HCT116 (cell line): ENCODE data around the gene MYOZ2. TPM values are rescaled to one million over a fixed set of nuclear protein-coding genes. Genes with fewer than 3 reads are reported as not detected.
A peak's percentile ranks its signal among the peaks of the same experiment; 100 is the strongest.

Experiments
- ATAC-seq: fragments of 200-7000 bp; cut with Tn5 transposase; 2 replicates; pipeline ENCODE4 v1.9.1; 2020; ENCODE audit warnings: mild to moderate bottlenecking, moderate library complexity
- BruUV-seq: library from RNA; stranded (reverse); fragments of 400-500 nt; replicated peaks from 2 replicates; lab custom pipeline; 2021; lab: Mats Ljungman, UMichigan
- CTCF ChIA-PET: fragments of 300-600 bp; sonication (Branson Sonifier 250); formaldehyde crosslinking; loops from one replicate; lab custom pipeline; 2021; ENCODE audit warnings: antibody characterized with exemption; lab: Charles Lee
- POLR2A ChIA-PET: fragments of 300-600, 350-600 bp; sonication (Branson Sonifier 250); formaldehyde crosslinking; loops from one replicate; lab custom pipeline; 2021; ENCODE audit warnings: antibody characterized with exemption; lab: Charles Lee
- RAD21 ChIA-PET, 2 experiments: fragments of 300-600 bp; sonication (Branson Sonifier 250); formaldehyde crosslinking; loops; one replicate each; lab custom pipeline; 2023; ENCODE audit warnings: low total read pairs in 2 of 2; ENCODE audit not compliant: uncharacterized antibody in 2 of 2, unreplicated experiment in 2 of 2, low non-redundant PET in 1 of 2; lab: Charles Lee
- DNase-seq: peaks from one replicate; pipeline ENCODE4 v3.0.0-alpha.2; 2010; ENCODE audit warnings: low read depth, low spot score
- H2AFZ ChIP-seq: fragments of 200-600 bp; shearing (Covaris generic), sonication (generic); 2 replicates; pipeline ENCODE4 v1.6.1; 2017; ENCODE audit warnings: low read depth, mixed run types, mixed read lengths, antibody characterized with exemption, low read length; ENCODE audit not compliant: poor library complexity, severe bottlenecking
- H3K27ac ChIP-seq: 2 replicates; pipeline ENCODE4 v1.5.1; 2012; ENCODE audit warnings: low read depth, low read length
- H3K27me3 ChIP-seq: fragments of 200-600 bp; sonication (generic); 2 replicates; pipeline ENCODE4 v1.6.1; 2016; ENCODE audit warnings: mixed run types, low read length, mixed read lengths; ENCODE audit not compliant: insufficient read depth
- H3K36me3 ChIP-seq, 2 experiments: fragments of 200-500 bp in 1 of 2; fragments of 200-600 bp in 1 of 2; sonication (Bioruptor generic) in 1 of 2; sonication (generic) in 1 of 2; 2 replicates each; pipeline versions ENCODE4 v1.5.1 to v1.6.1; 2014 to 2016; ENCODE audit warnings: low read length in 2 of 2, inconsistent platforms in 1 of 2, mixed read lengths in 1 of 2, mixed run types in 1 of 2; ENCODE audit not compliant: insufficient read depth in 2 of 2, control insufficient read depth in 1 of 2
- H3K4me1 ChIP-seq, 2 experiments: fragments of 200-600 bp in 1 of 2; sonication (generic) in 1 of 2; 2 replicates each; pipeline versions ENCODE4 v1.5.1 to v1.6.1; 2012 to 2017; ENCODE audit warnings: low read length in 2 of 2, inconsistent platforms in 1 of 2, mild to moderate bottlenecking in 1 of 2, mixed read lengths in 1 of 2, mixed run types in 1 of 2, moderate library complexity in 1 of 2; ENCODE audit not compliant: insufficient read depth in 2 of 2, control insufficient read depth in 1 of 2
- H3K4me2 ChIP-seq: fragments of 200-600 bp; sonication (generic); 2 replicates; pipeline ENCODE4 v1.6.1; 2017; ENCODE audit warnings: mixed run types, low read length, mixed read lengths
- H3K4me3 ChIP-seq, 2 experiments: fragments of 200-600 bp in 1 of 2; sonication (generic) in 1 of 2; replicated peaks in 1 of 2; 2 replicates each; pipeline ENCODE4 v1.5.1; 2011 to 2016; ENCODE audit warnings: low read length in 2 of 2, control low read depth in 1 of 2, low read depth in 1 of 2, mild to moderate bottlenecking in 1 of 2, mixed read lengths in 1 of 2, mixed run types in 1 of 2
- H3K79me2 ChIP-seq: fragments of 200-600 bp; sonication (generic); 2 replicates; pipeline ENCODE4 v1.6.1; 2017; ENCODE audit warnings: mild to moderate bottlenecking, mixed run types, low read length, moderate library complexity, mixed read lengths; ENCODE audit not compliant: insufficient read depth
- H3K9ac ChIP-seq: fragments of 200-600 bp; sonication (generic); 2 replicates; pipeline ENCODE4 v1.6.1; 2016; ENCODE audit warnings: low read length, mixed read lengths
- H3K9me2 ChIP-seq: fragments of 200-600 bp; sonication (generic), shearing (Covaris generic); 2 replicates; pipeline ENCODE4 v1.6.1; 2017; ENCODE audit warnings: mixed run types, mild to moderate bottlenecking, moderate library complexity; ENCODE audit not compliant: insufficient read depth
- H3K9me3 ChIP-seq, 2 experiments: fragments of 200-500 bp in 1 of 2; fragments of 200-600 bp in 1 of 2; sonication (Bioruptor generic) in 1 of 2; sonication (generic) in 1 of 2; 2 replicates each; pipeline ENCODE4 v1.6.1; 2014 to 2017; ENCODE audit warnings: low read length in 2 of 2, mixed read lengths in 2 of 2, inconsistent platforms in 1 of 2, low read depth in 1 of 2, mild to moderate bottlenecking in 1 of 2, mixed run types in 1 of 2, moderate library complexity in 1 of 2; ENCODE audit not compliant: control insufficient read depth in 1 of 2, insufficient read depth in 1 of 2
- H4K20me1 ChIP-seq: fragments of 200-600 bp; sonication (generic), shearing (Covaris generic); 2 replicates; pipeline ENCODE4 v1.6.1; 2017; ENCODE audit warnings: mixed run types, mild to moderate bottlenecking, moderate library complexity; ENCODE audit not compliant: insufficient read depth
- CBX3 ChIP-seq: IDR thresholded peaks from 2 replicates; pipeline ENCODE4 v1.6.1; 2012; ENCODE audit warnings: low read depth
- CEBPB ChIP-seq: IDR thresholded peaks from 2 replicates; pipeline ENCODE4 v1.6.1; 2012; ENCODE audit warnings: low read depth
- ELF1 ChIP-seq: IDR thresholded peaks from 2 replicates; pipeline ENCODE4 v1.6.1; 2012; ENCODE audit warnings: low read depth, borderline replicate concordance
- EZH2phosphoT487 ChIP-seq: fragments of 200-600 bp; IDR thresholded peaks from 2 replicates; pipeline ENCODE4 v1.6.1; 2018; ENCODE audit warnings: antibody characterized with exemption, borderline replicate concordance
- RAD21 ChIP-seq: IDR thresholded peaks from 2 replicates; pipeline ENCODE4 v1.6.1; 2012; ENCODE audit warnings: low read depth, mild to moderate bottlenecking
- SP1 ChIP-seq: IDR thresholded peaks from 2 replicates; pipeline ENCODE4 v1.6.1; 2012; ENCODE audit warnings: low read depth
- TCF7L2 ChIP-seq: IDR thresholded peaks from 2 replicates; pipeline ENCODE4 v1.7.0; 2011; ENCODE audit warnings: borderline replicate concordance, inconsistent platforms; ENCODE audit not compliant: insufficient read depth, insufficient read length; ENCODE audit errors: extremely low read depth
- ZFX ChIP-seq: fragments of 450-650 bp; IDR thresholded peaks from 2 replicates; pipeline ENCODE4 v1.6.1; 2017
- intact Hi-C: fragments of 100-400 bp; cut with micrococcal nuclease; formaldehyde crosslinking; loops from 2 replicates; pipeline ENCODE4 v1.10.0; 2022
- total RNA-seq: library from RNA; stranded (reverse); gene quantifications from one replicate; pipeline ENCODE4 v1.2.1, GENCODE V29; 2021; ENCODE audit not compliant: unreplicated experiment
- TF ChIP-seq, protein P1 (sequence below): IDR thresholded peaks from 2 replicates; pipeline ENCODE4 v1.6.1; 2012; ENCODE audit warnings: low read depth
- TF ChIP-seq, protein P2 (sequence below): IDR thresholded peaks from 2 replicates; pipeline ENCODE4 v1.6.1; 2012

Gene MYOZ2
- total RNA-seq, 1 experiment from 2014 or later, result not detected

DNA sequence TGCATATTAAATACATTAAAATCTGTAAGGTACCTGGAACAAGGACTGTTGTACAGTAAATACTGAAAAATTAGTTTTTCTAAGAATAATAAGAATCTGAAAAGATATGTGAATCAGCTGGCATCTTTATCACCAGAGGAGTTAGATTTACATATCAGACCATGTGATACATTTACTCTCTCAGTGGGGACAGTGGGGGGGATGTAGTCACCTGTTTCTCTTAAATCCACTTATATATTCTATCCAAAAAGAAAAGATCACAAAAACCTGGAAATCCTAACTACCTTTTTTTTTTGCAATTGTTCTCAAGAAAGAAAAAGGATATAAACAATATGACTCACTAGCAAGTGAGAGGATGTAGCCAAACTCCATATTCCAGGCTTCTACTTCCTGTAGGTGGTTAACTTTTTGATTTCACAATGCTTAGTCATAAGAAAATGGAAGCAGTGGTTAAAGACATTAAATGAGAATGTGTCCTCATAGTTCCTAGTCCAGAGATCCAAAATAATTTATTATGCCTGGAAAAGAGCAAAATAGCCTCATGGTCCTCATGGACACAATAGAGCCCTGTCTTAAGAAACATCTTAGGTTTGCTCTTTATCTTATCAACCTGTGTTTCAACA lies 22.5 kb upstream of the MYOZ2 start (continued):
- no peak for TF ChIP-seq EZH2phosphoT487
- TF ChIP-seq CEBPB, result peak; percentile 89
- TF ChIP-seq CBX3, result peak; percentile 63; the same call in 1 of the 2 replicates
- TF ChIP-seq, protein P1, sequence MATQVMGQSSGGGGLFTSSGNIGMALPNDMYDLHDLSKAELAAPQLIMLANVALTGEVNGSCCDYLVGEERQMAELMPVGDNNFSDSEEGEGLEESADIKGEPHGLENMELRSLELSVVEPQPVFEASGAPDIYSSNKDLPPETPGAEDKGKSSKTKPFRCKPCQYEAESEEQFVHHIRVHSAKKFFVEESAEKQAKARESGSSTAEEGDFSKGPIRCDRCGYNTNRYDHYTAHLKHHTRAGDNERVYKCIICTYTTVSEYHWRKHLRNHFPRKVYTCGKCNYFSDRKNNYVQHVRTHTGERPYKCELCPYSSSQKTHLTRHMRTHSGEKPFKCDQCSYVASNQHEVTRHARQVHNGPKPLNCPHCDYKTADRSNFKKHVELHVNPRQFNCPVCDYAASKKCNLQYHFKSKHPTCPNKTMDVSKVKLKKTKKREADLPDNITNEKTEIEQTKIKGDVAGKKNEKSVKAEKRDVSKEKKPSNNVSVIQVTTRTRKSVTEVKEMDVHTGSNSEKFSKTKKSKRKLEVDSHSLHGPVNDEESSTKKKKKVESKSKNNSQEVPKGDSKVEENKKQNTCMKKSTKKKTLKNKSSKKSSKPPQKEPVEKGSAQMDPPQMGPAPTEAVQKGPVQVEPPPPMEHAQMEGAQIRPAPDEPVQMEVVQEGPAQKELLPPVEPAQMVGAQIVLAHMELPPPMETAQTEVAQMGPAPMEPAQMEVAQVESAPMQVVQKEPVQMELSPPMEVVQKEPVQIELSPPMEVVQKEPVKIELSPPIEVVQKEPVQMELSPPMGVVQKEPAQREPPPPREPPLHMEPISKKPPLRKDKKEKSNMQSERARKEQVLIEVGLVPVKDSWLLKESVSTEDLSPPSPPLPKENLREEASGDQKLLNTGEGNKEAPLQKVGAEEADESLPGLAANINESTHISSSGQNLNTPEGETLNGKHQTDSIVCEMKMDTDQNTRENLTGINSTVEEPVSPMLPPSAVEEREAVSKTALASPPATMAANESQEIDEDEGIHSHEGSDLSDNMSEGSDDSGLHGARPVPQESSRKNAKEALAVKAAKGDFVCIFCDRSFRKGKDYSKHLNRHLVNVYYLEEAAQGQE, result no peak
- TF ChIP-seq ZFX, result no peak
- TF ChIP-seq, protein P2, sequence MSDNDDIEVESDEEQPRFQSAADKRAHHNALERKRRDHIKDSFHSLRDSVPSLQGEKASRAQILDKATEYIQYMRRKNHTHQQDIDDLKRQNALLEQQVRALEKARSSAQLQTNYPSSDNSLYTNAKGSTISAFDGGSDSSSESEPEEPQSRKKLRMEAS, result peak; percentile 37; the same call in 1 of the 2 replicates
- no peak for TF ChIP-seq TCF7L2
- TF ChIP-seq RAD21, result 0 out of 2 replicates have a peak, but pooled peaks have one; percentile 3

DNA sequence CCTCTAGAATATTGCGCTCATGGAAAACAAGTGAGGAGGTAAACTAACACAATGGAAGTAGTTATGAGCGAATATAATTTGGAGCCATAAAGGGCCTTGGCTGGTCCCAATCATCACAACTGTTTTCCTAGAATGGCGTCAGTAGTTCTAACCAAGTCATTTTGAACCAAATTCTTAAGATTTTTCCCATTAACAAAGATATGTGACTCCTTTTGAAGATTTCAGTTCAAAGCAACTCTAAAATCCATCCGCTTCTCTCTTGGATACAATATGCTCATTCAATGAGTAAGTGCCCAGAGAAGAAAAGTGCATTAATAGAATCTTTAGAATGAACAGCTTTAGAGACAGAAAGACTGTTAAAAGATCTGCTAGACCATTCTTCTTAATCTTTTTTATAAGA lies 19.6 kb upstream of the MYOZ2 start:
- no peak overlapping the region for H3K4me3 ChIP-seq
- no peaks in the 10 kb centered on the region for H3K36me3 ChIP-seq
- BruUV-seq, result no TSS peak
- H3K4me2 ChIP-seq, result no peak overlapping the region
- no peak overlapping the region for H3K27ac ChIP-seq
- H4K20me1 ChIP-seq, result no peaks in the 10 kb centered on the region
- TF ChIP-seq SP1 (no peak), ELF1 (no peak)
- H3K9ac ChIP-seq, result no peak overlapping the region
- H3K27me3 ChIP-seq, result no peaks in the 10 kb centered on the region
- no peaks in the 10 kb centered on the region for H3K79me2 ChIP-seq
- no peaks in the 10 kb centered on the region for H3K9me3 ChIP-seq
- RAD21 ChIA-PET, result no interaction called here
- CTCF ChIA-PET, result no interaction called here
- no peaks in the 10 kb centered on the region; the same call in 1 of the 2 replicates for H3K9me2 ChIP-seq
- no peak for DNase-seq
- H2AFZ ChIP-seq, result no peak overlapping the region
- intact Hi-C loops, result no loop called here
- POLR2A ChIA-PET, result no interaction called here
- H3K4me1 ChIP-seq, result peaks cover 3 to 10% of the 10 kb centered on the region in 2 experiments; a peak in 3 of 4 replicates
- ATAC-seq, result no peak
